ENCODE results near the gene ZSWIM1.

The ZSWIM1 gene

GRCh38 chr20:45880988-45881788 is at the start of gene ZSWIM1:
ZSWIM1 (plus strand) TSS chr20:45881227; CDS start chr20:45882593, 1,366 bp downstream.
- DNase-seq (ENCODE audit: low read depth) = peak; percentile 97

DNA sequence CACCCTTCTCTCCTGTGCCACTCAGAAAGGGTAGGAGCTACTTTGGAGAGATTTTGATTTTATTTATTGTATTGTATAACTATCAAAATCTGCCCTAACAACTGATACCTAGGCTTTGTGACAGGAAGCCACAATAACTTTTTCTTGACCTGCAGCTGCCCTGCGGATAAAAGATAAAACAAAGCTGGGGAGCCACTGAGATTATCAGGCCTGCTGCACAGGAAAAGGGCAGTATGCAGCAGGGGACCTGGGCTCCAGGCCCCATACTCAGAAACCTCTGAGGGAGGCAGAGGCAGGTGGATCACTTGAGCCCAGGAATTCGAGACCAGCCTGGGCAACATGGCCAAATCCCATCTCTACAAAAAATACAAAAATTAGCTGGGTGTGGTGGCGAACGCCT is 48.4 kb upstream of the ZSWIM1 start:
- no peak for DNase-seq (ENCODE audit: low read depth)

DNA sequence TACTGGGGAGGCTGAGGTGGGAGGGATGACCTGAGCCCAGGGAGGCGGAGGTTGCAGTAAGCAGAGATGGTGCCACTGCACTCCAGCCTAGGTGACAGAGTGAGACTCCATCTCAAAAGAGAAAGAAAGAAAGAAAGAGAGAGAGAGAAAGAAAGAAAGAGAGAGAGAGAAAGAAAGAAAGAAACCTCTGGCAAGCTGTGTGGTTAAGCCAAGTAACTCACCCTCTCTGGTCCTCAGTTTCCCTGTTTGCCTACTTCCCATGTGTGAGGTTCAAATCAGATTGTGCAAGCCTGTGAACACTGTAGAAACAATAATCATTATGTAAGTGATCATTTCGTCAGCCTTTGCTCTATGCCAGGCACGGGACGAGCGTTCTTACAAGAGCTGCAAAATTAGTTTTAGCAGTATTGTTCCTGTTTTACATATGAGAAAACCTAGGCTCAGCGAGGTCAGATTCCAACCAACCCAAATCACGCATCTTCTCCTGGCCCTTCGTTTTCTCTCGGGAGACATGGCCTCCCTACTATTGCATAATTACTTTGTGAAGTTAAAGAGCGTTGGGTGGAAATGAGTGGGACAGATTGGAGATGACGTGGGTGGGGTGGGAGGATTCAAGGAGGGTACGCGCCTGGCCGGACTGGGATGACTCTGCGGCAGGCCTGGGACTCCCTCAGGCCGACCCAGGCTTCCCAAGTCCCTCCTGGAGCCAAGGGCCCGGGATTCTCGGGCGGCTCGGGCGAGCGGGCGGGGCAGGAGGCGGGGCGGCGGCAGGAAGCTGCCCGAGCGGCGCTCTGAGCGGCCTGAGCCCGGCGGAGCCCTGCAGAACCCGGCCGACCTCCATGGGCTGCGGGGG is 47.8 kb upstream of the ZSWIM1 start, which contains the start of gene SNX21:
TSS of gene SNX21 (plus strand) at position 770 of the 853 bp plus-strand sequence. CDS start 121 bp downstream, outside the sequence.
- no peak for DNase-seq (ENCODE audit: low read depth)

- peak; percentile 19 for DNase-seq (ENCODE audit: low read depth)
Measured at GRCh38 chr20:45833883-45834796, 46.9 kb upstream of the ZSWIM1 start.

DNA sequence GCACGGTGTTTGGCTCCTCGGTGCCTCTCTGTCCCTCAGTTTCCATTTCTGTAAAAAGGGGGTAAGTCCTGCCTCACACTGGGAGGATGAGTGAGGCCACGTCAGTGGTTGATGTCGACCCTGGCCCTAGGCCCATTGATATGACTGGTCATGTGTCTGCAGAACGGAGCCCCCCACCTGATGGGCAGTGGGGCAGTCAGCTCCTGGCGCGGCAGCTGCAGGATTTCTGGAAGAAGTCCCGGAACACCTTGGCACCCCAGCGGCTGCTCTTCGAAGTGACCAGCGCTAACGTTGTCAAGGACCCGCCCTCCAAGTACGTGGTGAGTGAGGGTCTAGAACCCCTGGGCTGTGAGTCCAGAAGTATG is 46.2 kb upstream of the ZSWIM1 start:
- no peak for DNase-seq (ENCODE audit: low read depth)

GRCh38 chr20:45835329-45835765 is 45.7 kb upstream of the ZSWIM1 start:
- DNase-seq (ENCODE audit: low read depth) = no peak

DNA sequence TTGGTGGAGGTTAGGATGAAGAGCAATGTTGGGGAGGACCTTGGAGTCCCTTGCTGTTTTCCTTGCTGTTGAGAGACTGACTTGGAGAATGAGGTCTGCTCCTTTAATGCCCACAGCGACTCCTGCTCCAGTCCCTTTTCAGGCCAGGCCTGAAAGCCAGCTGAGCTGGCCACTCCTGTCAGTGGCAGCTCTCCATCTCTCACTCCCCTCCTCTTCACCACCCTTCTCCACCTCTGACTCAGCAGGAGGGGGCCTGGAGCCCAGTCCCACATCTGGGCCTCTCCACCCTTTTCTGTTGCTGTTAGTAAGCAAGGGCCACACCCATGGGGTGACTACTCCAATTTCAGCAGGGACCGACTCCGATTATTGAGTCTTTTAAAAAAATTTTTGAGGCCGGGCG is 45.2 kb upstream of the ZSWIM1 start:
- DNase-seq (ENCODE audit: low read depth) = no peak

DNA sequence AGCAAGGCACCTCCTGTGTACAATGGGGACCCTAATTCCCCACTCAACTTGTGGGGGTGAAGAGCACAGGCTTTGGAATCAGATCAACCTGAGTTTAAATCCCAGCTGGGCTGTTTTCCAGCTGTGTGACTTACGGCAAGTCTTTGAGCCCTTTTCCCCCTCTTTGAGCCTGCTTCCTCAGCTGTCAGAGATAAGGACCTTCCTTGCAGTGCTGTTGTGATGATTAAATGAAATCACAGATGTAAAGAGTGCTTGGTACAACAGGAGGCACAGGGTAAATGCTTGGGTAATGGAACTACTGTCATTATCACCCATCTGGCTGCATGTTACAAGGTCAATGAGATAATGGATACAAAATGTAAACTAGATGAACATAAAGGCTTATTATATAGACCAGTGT is 44.2 kb upstream of the ZSWIM1 start:
- no peak for DNase-seq (ENCODE audit: low read depth)

DNA sequence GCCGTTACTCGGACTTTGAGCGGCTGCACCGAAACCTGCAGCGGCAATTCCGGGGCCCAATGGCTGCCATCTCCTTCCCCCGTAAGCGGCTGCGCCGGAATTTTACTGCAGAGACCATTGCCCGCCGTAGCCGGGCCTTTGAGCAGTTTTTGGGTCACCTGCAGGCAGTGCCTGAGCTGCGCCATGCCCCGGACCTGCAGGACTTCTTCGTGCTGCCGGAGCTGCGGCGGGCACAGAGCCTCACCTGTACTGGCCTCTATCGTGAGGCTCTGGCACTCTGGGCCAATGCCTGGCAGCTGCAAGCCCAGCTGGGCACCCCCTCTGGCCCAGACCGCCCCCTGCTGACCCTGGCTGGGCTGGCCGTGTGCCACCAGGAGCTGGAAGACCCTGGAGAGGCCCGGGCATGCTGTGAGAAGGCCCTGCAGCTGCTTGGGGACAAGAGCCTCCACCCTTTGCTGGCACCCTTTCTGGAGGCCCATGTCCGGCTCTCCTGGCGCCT is 40.3 kb upstream of the ZSWIM1 start:
- no peak for DNase-seq (ENCODE audit: low read depth)

DNA sequence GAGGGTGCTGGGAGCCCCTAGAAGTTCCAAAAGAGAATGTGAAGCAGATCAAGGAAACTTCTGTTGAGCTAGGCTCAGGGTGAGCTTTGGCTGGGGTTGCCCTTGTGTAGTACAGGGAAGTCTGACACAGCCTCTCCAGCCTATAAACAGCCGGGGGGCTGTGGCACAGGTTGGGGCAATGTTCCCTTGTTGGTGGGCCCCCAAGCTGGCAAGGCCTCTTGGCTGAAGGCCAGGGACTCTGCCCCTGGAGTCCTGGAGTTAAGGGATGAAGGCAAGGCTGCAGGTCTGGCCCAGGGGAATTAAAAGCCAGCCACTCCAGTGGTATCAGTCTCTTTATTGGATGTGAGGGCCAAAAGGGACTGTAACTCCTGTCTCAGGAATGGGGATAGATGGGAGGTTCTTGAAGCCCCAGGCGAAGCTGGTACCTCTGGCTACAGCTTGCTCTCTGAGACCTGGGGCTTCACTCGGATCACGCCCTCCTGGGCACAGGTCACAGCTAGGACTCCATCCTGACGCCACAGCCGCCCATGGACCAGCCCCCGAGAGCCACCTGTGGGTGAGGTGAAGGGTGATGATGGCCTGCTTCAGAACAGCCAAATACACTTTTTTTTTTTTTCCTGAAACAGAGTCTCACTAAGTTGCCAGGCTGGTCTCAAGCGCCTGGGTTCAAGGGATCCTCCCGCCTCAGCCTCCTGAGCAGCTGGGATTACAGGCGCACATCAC is 39.5 kb upstream of the ZSWIM1 start:
- no peak for DNase-seq (ENCODE audit: low read depth)

- DNase-seq (ENCODE audit: low read depth) = no peak
Measured at GRCh38 chr20:45842169-45842812, 38.7 kb upstream of the ZSWIM1 start.

GRCh38 chr20:45843506-45843905 is 37.5 kb upstream of the ZSWIM1 start:
- DNase-seq (ENCODE audit: low read depth) = no peak

- no peak for DNase-seq (ENCODE audit: low read depth)
Measured at GRCh38 chr20:45845452-45845851, 35.6 kb upstream of the ZSWIM1 start.

DNA sequence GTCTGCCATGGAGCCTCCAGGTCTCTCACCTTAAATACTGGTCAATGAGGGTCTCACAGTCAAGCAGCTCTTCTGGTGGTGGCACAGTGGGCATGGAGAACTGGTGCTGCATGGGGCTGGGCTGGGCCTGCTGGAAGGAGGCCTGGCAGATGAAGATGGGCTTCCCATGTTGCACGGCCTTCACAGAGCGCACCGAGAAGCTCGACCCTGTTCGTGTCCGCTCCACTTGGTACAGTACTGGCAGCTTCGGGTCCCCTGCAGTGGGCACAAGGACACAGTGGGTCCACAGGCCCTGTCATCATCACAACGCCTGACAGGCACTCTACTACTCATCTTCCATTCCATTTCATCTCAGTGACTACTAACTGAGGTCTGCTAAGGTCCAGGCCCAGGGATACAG is 32.6 kb upstream of the ZSWIM1 start:
- no peak for DNase-seq (ENCODE audit: low read depth)

DNA sequence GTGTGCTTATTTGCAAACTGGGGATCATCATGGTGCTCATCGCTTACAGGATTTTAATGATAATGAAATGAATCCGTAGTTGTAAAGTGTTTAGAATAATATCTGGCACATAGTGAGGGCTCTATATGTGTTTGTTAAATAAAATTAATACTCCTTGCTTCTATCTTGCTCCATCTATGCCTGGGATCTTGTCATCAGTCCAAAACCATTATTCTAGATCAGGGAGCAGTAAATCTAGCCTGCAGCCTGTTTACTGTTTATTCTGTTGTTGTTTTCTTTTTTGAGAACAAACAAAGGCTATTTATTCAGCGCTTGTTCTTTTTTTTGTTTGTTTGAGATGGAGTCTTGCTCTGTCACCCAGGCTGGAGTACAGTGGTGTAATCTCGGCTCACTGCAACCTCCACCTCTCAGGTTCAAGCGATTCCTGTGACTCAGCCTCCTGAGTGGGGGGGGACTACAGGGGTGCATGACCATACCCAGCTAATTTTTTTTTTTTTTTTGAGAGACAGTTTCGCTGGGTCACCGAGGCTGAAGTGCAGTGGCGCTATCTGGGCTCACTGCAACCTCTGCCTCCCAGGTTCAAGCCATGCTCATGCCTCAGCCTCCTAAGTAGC is 32.0 kb upstream of the ZSWIM1 start:
- DNase-seq (ENCODE audit: low read depth) = no peak

GRCh38 chr20:45850238-45850637 is 30.8 kb upstream of the ZSWIM1 start:
- no peak for DNase-seq (ENCODE audit: low read depth)

DNA sequence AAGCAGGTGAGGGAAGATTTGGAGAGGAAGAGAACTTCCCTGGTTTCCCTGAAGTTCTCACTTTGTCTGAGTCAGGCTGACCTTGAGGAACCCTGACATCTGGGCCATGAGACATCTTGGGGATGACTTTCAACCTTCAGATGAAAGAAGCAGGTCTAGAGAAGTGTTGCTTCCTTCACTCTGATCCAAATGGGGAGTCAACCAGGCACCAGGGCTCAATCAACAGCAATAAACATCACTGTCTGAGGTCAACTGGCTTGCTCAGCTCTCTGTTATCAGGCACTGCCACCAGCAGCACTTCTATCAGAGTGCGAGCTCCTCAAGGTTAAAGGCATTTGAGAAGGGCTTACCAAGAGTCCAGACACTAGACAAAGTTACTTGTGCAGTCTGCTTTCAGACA is 30.1 kb upstream of the ZSWIM1 start:
- DNase-seq (ENCODE audit: low read depth) = no peak

GRCh38 chr20:45851501-45851900 is 29.5 kb upstream of the ZSWIM1 start:
- DNase-seq (ENCODE audit: low read depth) = no peak

DNA sequence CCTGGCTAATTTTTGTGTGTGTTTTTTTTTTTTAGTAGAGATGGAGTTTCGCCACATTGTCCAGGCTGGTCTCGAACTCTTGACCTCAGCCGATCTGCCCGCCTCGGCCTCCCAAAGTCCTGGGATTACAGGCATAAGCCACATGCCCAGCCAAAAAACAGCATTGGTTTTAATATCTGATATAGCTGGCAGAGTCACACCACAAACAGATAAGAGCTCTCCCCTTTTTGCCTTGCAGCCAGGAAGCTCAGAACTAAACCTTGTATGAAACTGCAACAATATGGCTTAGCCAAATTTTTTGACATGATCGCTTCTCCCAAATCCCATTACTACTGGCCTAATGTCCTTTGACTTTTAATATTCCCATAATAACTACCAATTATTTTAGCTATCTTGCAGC is 28.7 kb upstream of the ZSWIM1 start:
- DNase-seq (ENCODE audit: low read depth) = no peak

DNA sequence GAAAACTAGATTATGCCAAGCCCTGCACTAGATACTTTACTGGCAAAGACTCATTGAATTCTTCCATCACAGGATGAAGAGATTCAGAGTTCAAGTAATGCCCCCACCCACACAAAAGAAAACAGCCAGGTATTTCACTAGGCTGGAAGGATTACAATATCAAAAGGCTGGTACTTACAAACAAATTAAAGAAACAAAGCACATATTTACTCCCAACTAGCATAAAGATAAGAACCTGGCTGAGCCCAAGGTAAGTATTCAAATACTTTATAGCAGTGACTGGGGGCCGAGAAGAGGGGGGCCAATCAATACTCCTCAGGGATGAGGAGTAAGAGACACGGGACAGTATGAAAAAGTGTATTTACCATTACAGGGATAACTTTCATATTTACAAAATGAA is 27.5 kb upstream of the ZSWIM1 start:
- DNase-seq (ENCODE audit: low read depth) = no peak
